PC-3 (cell line): Measurements from ENCODE around the gene JARID2.

Experiments
- EZH2 ChIP-seq: fragments of 300-600 bp; sonication (generic); IDR thresholded peaks from one replicate; pipeline ENCODE4 v1.6.1; 2017; ENCODE audit warnings: antibody characterized with exemption, mild to moderate bottlenecking, low read length; ENCODE audit not compliant: unreplicated experiment
- EZH2phosphoT487 ChIP-seq: fragments of 300-600 bp; sonication (generic); IDR thresholded peaks from 2 replicates; pipeline ENCODE4 v1.6.1; 2018; ENCODE audit warnings: mild to moderate bottlenecking, antibody characterized with exemption, low read length, borderline replicate concordance
- TF ChIP-seq, protein P1 (sequence below): fragments of 300-600 bp; sonication (generic); conservative IDR thresholded peaks from 2 replicates; pipeline ENCODE4 v1.5.1; 2017; ENCODE audit warnings: antibody characterized with exemption, low read depth, mild to moderate bottlenecking, low read length

DNA sequence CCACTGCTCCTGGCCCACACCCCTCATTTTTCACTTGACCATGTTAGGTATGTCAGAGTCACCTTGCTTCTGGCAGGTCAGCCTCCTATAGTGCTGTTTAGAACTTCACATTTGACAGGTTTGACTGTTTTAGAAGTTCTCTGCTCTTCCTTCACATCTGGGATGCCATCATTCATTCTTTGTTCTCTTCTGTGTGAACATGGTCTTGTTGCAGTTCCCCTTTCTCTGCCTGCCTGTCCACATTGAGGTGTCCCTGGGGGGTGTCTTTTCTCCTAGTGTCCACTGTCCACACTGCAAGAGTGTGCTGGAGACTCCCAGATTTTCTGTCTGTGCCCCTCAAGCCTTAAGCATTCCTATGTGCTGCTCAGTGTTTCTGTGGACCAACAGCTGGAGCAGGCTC is 89.5 kb downstream of the JARID2 start:
- TF ChIP-seq, protein P1, sequence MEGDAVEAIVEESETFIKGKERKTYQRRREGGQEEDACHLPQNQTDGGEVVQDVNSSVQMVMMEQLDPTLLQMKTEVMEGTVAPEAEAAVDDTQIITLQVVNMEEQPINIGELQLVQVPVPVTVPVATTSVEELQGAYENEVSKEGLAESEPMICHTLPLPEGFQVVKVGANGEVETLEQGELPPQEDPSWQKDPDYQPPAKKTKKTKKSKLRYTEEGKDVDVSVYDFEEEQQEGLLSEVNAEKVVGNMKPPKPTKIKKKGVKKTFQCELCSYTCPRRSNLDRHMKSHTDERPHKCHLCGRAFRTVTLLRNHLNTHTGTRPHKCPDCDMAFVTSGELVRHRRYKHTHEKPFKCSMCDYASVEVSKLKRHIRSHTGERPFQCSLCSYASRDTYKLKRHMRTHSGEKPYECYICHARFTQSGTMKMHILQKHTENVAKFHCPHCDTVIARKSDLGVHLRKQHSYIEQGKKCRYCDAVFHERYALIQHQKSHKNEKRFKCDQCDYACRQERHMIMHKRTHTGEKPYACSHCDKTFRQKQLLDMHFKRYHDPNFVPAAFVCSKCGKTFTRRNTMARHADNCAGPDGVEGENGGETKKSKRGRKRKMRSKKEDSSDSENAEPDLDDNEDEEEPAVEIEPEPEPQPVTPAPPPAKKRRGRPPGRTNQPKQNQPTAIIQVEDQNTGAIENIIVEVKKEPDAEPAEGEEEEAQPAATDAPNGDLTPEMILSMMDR, result no peak
- TF ChIP-seq EZH2phosphoT487 (no peak), EZH2 (no peak)
